HUES64 (cell line): Measurements from ENCODE around the gene AP5B1.

Experiments used
- H3K27ac ChIP-seq: 2 replicates; pipeline ENCODE4 v1.7.0; 2013; ENCODE audit warnings: low read depth, low read length, inconsistent platforms
- H3K27me3 ChIP-seq: 2 replicates; pipeline ENCODE4 v1.6.1; 2013; ENCODE audit warnings: mild to moderate bottlenecking, low read length; ENCODE audit not compliant: insufficient read depth
- H3K36me3 ChIP-seq: 2 replicates; pipeline ENCODE4 v1.6.1; 2013; ENCODE audit warnings: mild to moderate bottlenecking, low read length; ENCODE audit not compliant: insufficient read depth
- H3K4me1 ChIP-seq: 2 replicates; pipeline ENCODE4 v1.6.1; 2013; ENCODE audit warnings: mild to moderate bottlenecking, low read length, moderate library complexity; ENCODE audit not compliant: insufficient read depth
- H3K4me3 ChIP-seq: 2 replicates; pipeline ENCODE4 v1.5.1; 2013; ENCODE audit warnings: mild to moderate bottlenecking, low read length, moderate library complexity
- H3K9ac ChIP-seq: 2 replicates; pipeline ENCODE4 v1.6.1; 2013; ENCODE audit warnings: mild to moderate bottlenecking, low read depth, low read length
- H3K9me3 ChIP-seq: 2 replicates; pipeline ENCODE4 v1.6.1; 2013; ENCODE audit warnings: low read depth, low read length; ENCODE audit not compliant: insufficient read depth
- WGBS: fragments of 150-250, 120-280 bp; methylation state at CpG from one replicate; pipeline ENCODE4 v1.1.7; 2013; ENCODE audit warnings: missing lambda C conversion rate; 5-methylcytosine and 5-hydroxymethylcytosine counted together

Gene AP5B1

GRCh38 chr11:65814131-65814985 is 33.6 kb upstream of the AP5B1 start:
- 83% methylated on average over 18 of the region's 18 CpGs for WGBS
- Histone ChIP-seq H3K4me1 (0 out of 2 replicates have a peak, but pooled peaks cover 3% of the 10 kb centered on the region), H3K4me3 (no peak overlapping the region), H3K9me3 (no peaks in the 10 kb centered on the region), H3K36me3 (no peaks in the 10 kb centered on the region), H3K27ac (no peak overlapping the region), H3K27me3 (peaks cover 17% of the 10 kb centered on the region), H3K9ac (no peak overlapping the region)

- Histone ChIP-seq H3K9ac (no peak overlapping the region), H3K27ac (no peak overlapping the region), H3K27me3 (peaks cover 7% of the 10 kb centered on the region; the same call in 1 of the 2 replicates), H3K4me3 (no peak overlapping the region), H3K4me1 (no peaks in the 10 kb centered on the region), H3K9me3 (no peaks in the 10 kb centered on the region), H3K36me3 (no peaks in the 10 kb centered on the region)
- 80% methylated on average over 17 of the region's 19 CpGs for WGBS
Observed at GRCh38 chr11:65811764-65812475, 31.1 kb upstream of the AP5B1 start.

GRCh38 chr11:65810046-65810868 is 29.5 kb upstream of the AP5B1 start:
- Histone ChIP-seq H3K4me3 (no peak overlapping the region), H3K27me3 (0 out of 2 replicates have a peak, but pooled peaks cover 4% of the 10 kb centered on the region), H3K9me3 (no peaks in the 10 kb centered on the region), H3K9ac (no peak overlapping the region), H3K27ac (no peak overlapping the region), H3K36me3 (no peaks in the 10 kb centered on the region), H3K4me1 (no peaks in the 10 kb centered on the region)
- WGBS: 89% methylated on average over 23 of the region's 23 CpGs

GRCh38 chr11:65809496-65809895 is 28.7 kb upstream of the AP5B1 start:
- H3K4me1 ChIP-seq: no peaks in the 10 kb centered on the region
- H3K27me3 ChIP-seq: 0 out of 2 replicates have a peak, but pooled peaks cover 4% of the 10 kb centered on the region
- no peak overlapping the region for H3K27ac ChIP-seq
- H3K9ac ChIP-seq: no peak overlapping the region
- H3K9me3 ChIP-seq: no peaks in the 10 kb centered on the region
- H3K4me3 ChIP-seq: no peak overlapping the region
- WGBS: 85% methylated on average over 9 of the region's 9 CpGs
- no peaks in the 10 kb centered on the region for H3K36me3 ChIP-seq

GRCh38 chr11:65808744-65809341 is 28.1 kb upstream of the AP5B1 start:
- Histone ChIP-seq H3K27me3 (0 out of 2 replicates have a peak, but pooled peaks cover 4% of the 10 kb centered on the region), H3K36me3 (no peaks in the 10 kb centered on the region), H3K4me3 (no peak overlapping the region), H3K4me1 (no peaks in the 10 kb centered on the region), H3K27ac (no peak overlapping the region), H3K9ac (no peak overlapping the region), H3K9me3 (no peaks in the 10 kb centered on the region)
- WGBS: 91% methylated on average over 20 of the region's 20 CpGs

GRCh38 chr11:65806979-65807378 is 26.2 kb upstream of the AP5B1 start:
- no peaks in the 10 kb centered on the region for H3K4me1 ChIP-seq
- WGBS: 87% methylated on average over 6 of the region's 6 CpGs
- no peaks in the 10 kb centered on the region for H3K36me3 ChIP-seq
- no peak overlapping the region for H3K27ac ChIP-seq
- H3K27me3 ChIP-seq: no peaks in the 10 kb centered on the region
- H3K9me3 ChIP-seq: no peaks in the 10 kb centered on the region
- no peak overlapping the region for H3K4me3 ChIP-seq
- no peak overlapping the region for H3K9ac ChIP-seq

- 82% methylated on average over 16 of the region's 21 CpGs for WGBS
- H3K27ac ChIP-seq: no peak overlapping the region
- no peaks in the 10 kb centered on the region for H3K27me3 ChIP-seq
- no peak overlapping the region for H3K4me3 ChIP-seq
- no peaks in the 10 kb centered on the region for H3K9me3 ChIP-seq
- no peaks in the 10 kb centered on the region for H3K36me3 ChIP-seq
- peaks cover 2% of the 10 kb centered on the region for H3K4me1 ChIP-seq
- no peak overlapping the region for H3K9ac ChIP-seq
Observed at GRCh38 chr11:65803797-65804492, 23.2 kb upstream of the AP5B1 start.

GRCh38 chr11:65802841-65803240 is 22.1 kb upstream of the AP5B1 start:
- no peak overlapping the region for H3K27ac ChIP-seq
- H3K9ac ChIP-seq: no peak overlapping the region
- no peaks in the 10 kb centered on the region for H3K27me3 ChIP-seq
- H3K36me3 ChIP-seq: no peaks in the 10 kb centered on the region
- WGBS: 86% methylated on average over 8 of the region's 9 CpGs
- peaks cover 6% of the 10 kb centered on the region for H3K4me1 ChIP-seq
- H3K9me3 ChIP-seq: no peaks in the 10 kb centered on the region
- H3K4me3 ChIP-seq: no peak overlapping the region

GRCh38 chr11:65801153-65801987 is 20.6 kb upstream of the AP5B1 start:
- H3K27ac ChIP-seq: no peak overlapping the region
- H3K4me3 ChIP-seq: no peak overlapping the region
- no peak overlapping the region for H3K9ac ChIP-seq
- H3K9me3 ChIP-seq: no peaks in the 10 kb centered on the region
- H3K4me1 ChIP-seq: peaks cover 12% of the 10 kb centered on the region
- 88% methylated on average over 18 of the region's 18 CpGs for WGBS
- H3K36me3 ChIP-seq: no peaks in the 10 kb centered on the region
- H3K27me3 ChIP-seq: no peaks in the 10 kb centered on the region

GRCh38 chr11:65798882-65799281 is 18.1 kb upstream of the AP5B1 start:
- Histone ChIP-seq H3K9me3 (no peaks in the 10 kb centered on the region), H3K4me1 (peaks cover 12% of the 10 kb centered on the region), H3K9ac (no peak overlapping the region), H3K36me3 (peaks cover 5% of the 10 kb centered on the region), H3K27ac (no peak overlapping the region), H3K4me3 (no peak overlapping the region), H3K27me3 (no peaks in the 10 kb centered on the region)
- 80% methylated on average over 7 of the region's 8 CpGs for WGBS
